ENCODE data around the gene G3BP2.

Gene G3BP2

DNA sequence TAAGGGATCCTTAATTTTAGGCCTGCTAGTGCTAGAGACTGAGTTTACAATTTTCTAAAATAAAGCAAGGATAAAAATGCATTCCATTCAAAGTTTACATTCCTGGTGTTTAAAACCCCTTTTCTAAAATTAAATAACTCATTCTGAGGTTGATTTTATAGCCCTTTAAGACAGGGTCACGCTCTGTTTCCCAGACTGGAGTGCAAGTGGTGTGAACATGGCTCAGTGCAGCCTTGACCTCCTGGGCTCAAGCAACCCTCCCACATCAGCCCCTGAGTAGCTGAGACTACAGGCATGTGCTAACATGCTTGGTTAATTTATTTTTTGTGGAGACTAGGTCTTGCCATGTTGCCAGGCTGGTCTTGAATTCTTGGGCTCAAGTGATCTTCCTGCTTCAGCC, 36.0 kb downstream of the G3BP2 start:
- DNase-seq, result no peak

DNA sequence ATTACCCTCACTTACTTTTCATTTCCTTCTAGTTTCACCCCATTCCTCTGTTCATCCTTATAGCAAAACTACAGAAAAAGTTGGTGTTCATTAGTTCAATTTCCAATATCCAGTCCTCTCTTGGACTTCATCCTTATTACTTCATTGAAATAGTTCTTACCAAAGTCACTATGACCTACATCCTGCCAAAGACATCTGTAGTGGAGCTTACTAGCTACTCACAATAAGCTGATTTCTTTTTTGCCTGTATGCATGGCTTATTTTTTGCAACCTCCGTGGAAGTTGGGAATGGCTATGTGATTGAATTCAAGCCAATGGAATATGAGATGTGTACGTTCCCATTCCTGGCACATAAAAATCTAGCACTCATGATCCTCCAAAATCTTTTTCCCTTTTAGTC, 38.3 kb downstream of the G3BP2 start:
- DNase-seq, result no peak

DNA sequence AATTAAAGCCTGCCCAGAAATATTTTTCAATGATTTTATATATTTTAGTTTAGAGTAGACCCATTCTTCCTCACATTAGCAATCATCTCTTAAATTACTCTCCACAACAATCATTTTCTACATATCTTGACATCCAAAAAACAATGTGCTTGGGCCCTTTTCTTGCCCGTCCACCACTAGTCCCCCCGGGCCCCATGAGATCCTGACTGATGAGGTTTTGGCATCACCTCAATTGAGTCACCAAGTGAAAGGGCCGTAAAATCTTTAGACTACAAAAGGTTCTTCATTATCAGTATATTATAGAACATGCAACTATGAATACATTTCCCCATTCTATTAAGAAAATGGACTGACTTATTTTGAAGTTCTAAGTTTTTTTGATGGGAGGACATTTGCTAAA, 38.9 kb downstream of the G3BP2 start:
- no peak for DNase-seq

DNA sequence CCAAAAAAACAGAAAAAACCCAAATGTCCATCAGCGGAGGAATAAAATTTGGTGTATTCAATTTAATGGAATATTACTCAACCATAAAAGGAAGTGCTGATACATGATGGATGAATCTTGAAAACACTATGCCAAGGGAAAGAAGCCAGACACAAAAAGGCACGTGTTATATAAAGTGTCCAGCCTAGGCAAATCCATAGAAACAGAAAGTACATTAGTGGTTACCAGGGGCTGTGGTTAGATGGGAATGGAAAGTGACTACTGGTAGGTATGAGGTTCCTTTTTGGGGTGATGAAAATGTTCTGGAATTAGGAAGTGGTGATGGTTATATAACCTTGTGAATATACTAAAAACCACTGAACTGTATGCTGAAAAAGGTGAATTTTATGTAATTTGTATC, 39.4 kb downstream of the G3BP2 start:
- DNase-seq, result no peak

DNA sequence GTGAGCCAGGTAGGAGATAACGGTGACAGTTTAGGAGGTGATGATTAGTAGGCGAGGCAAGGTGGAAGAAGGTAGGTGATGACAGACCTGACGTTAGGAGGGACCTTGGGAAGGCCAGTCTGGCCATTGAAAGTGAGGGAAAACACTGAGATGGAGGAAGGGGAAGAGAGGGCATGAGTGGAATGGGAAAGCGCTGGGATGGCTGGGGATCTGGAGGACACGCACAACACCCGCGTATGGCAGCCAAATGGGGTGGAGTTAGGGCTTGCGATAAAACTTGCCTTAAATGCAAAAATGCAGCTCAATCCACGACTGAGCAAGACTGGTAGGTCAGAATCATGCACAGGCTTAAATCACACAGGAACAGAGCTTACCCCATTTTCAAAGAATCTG, 42.3 kb downstream of the G3BP2 start:
- DNase-seq, result no peak

DNA sequence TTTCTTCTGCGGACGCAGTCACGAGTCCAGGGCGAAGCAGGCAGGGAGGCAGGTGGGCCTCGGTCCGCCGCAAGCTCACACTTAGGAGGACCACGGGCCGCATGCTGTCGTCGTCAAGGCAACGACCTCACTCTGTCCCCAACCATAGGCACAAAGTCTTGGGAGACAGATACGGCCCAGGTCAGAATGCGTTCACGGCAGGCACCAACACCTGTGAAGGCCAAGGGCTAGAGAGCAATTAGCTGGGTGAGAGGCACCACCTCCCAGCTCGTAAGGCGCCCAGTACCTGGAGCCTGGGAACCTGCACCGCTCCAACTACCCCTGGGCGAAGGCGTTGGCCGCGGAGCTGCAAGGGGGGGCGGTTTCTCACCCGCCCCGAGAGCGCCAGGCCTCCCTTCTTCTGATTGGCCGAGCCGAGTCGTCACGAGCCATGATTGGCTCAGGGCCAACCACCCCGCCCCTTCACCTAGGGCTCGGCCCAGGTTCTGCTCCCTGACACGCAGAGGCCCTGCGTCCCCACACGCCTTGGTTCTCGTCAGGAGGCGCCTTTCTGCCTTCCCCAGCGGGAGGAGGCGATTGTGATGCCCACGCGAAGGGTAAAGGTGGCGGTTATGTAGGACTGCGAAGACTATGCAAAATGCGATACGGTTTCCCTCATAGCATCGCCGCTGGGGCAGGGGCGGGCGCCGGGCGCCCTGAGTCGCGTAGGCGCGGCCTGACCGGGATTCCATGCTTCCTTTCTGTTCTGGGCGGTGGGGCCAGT, 42.9 kb downstream of the G3BP2 start, which contains the start of gene CDKL2:
TSS of gene CDKL2 (minus strand) at position 355 of the 763 bp plus-strand sequence. CDS start 4,540 bp downstream, outside the sequence.
- DNase-seq, result peak; percentile 92

DNA sequence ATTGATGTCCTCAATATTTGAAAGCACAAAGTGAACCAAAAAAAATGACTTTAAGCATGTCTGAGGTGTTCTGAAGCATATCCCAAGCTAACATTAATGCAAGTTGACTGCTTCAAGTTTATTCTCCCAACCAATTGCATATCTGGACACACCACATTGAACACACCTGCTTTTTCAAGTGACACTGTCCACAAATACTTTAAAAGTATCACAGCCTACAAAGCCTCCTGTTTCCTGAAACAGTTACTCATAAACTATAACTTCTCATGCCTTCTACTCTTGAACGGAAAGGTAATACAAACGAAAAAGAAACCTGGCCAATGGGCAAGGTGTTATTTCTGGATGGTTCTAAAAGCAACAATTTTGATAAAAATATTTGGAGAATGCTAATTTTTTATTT, 44.0 kb downstream of the G3BP2 start:
- DNase-seq, result no peak

DNA sequence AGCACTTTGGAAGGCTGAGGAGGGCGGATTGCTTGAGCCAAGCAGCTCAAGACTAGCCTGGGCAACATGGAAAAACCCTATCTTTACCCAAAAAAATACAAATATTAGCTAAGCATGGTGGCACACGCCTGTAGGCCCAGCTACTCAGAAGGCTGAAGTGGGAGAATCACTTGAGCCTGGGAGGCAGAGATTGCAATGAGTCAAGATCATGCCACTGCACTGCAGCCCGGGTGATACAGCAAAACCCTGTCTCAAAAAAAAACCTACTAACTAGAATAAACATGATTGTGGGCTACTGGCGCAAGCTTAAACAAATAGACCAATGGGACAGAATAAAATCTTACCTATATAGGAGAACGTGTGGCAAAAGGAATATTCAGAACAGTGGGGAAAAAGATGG, 50.2 kb downstream of the G3BP2 start:
- no peak for DNase-seq

DNA sequence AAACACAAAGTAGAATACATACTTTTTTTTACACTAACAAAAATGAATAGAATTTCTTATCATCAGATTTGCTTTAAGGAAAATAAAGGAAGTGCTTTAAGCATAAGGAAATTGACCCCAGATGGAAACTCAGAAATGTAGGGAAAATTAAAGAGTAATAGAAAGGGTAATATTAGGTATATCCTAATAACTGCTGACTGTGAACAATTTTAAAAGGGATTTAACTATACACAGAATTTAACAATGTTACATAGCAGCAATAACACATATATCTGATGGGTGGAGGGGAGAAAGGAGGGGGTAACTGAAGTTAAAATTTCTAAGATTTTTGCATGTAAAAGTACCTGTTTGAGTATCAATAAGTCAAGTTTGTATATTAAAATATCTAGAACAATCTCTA, 51.5 kb downstream of the G3BP2 start:
- no peak for DNase-seq

DNA sequence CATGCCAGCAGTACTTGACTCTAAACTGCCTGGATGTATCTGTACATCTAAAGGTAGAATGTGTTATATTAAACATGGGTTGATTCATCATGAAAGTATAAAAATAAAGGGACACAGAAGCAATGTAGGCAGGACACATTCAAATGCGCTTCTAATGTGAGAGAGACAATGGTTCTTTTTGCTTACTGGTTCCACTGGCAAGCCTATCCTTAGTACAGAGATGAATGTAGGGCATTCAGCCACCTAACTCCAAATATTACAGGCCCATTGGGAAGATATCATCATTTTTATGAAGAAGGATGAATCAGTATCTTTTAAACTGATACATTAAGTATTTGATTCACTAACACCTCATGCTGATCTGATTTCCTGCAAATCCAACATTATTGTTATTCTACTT, 60.9 kb downstream of the G3BP2 start:
- no peak for DNase-seq

DNA sequence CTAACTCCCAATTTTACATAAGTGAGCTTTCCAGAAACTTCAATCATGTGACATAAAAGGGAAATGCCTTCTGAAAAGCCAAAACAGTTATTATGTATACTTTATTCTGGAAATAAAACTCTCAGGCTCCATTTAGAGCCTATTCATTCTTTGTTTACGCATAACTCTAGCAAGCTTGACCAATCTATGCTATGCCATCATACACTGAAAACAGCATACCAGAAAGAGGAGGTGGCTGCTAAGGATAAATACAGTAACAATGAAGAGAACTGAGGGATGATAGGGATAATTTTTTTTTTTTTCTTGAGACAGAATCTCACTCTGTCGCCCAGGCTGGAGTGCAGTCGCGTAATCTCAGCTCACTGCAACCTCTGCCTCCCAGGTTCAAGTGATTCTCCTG, 67.3 kb downstream of the G3BP2 start:
- no peak for DNase-seq

DNA sequence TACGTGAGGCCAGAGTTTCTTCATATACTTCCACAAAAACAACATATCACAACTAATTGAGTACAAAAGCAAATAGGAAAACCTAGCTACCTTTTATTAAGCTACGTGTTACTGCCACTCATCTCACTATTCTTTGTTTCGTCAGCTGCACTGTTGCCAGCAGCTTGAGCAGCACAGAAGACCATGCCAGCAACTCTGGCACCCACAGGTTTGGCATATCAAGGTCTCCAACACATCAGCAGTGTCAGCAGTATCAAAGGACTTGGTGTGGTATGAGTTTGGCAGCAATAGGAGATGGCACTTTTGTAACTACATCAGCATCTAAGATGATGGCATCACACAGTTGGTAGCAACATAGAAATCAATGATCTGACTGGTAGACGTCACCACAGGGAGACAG, 73.6 kb downstream of the G3BP2 start:
- no peak for DNase-seq

DNA sequence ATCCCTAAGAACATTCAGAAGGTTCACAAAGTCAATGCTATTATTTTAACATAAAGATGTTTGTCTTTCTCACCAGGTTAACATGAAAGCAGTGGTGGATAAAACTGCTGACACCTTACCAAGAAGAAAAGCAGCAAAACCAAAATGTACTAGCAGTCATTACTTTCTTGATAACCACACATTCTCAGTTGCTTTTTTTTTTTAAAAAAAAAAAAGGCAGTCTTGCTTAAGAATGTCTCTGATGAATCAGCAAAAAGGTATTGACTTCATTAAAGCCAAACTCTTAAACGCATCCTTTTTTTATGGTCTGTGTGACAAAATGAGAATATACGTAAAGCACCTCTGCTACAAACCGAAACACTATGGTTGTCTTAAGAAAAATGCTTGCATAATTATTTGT, 74.8 kb downstream of the G3BP2 start:
- DNase-seq, result peak; percentile 47

DNA sequence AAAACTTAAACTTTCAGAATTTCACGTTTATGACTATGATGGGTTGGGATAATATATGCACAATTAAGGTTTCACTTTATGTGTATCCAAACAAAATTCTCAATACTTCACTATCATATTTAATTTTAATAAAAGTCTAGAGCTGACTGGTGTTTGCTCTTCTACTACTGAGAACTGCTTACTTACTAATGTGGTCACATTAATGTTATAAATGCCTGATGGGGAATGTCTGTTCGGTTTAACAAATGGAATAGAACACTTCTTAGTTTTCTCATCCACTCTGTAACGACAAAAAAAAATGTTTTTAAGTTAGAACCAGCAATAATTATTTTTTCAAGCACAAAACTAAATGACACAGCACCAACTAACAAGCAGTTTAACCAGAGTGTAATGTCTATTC, 77.2 kb downstream of the G3BP2 start:
- no peak for DNase-seq

DNA sequence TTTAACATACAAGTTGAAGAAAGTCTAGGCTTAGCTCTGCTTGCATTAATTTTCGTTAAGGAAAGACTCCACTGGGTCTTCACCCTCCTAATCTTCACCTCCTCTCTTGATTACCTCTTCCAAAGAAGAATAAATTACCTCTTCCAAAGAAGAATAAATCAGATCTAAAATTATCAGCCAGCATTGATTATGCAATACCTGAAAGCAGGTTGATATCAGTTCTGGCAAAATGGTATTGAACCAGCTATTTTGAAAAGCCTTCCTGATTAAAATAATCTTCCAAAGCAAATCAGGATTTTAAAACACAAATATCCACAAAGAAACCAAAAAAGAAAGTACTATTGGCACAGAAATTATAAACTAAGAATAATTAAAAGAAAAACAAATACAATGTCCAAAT, 79.8 kb downstream of the G3BP2 start:
- no peak for DNase-seq

Data from activated CD4-positive, alpha-beta T cell treated with anti-CD3 and anti-CD28 coated beads, Interleukin-2, Interleukin-6, amounts not matched to agents 100 ng/mL and 50 ng/mL, durations not matched to agents 16 hours and 8 hours (primary cell).